Activated T-cell treated with anti-CD3 and anti-CD28 coated beads for 1 hour (primary cell): Measurements from ENCODE around the gene KRTAP1-5.
"Not testable (repeated sequence)": the region's sequence is repeated elsewhere in the genome, so short reads cannot be mapped to it uniquely, and the experiment has no call there.

Experiments
- DNase-seq: peaks from one replicate; pipeline ENCODE4 v3.0.0-alpha.2; 2020; ENCODE audit warnings: low read depth

The KRTAP1-5 gene

GRCh38 chr17:41026715-41027471, at the start of gene KRTAP1-5:
KRTAP1-5 (minus strand) TSS chr17:41027208; CDS start chr17:41027155, 53 bp downstream.
- no peak for DNase-seq

- DNase-seq: no peak
Observed at GRCh38 chr17:41076788-41077187, 49.8 kb upstream of the KRTAP1-5 start.

GRCh38 chr17:41073676-41074075, 46.7 kb upstream of the KRTAP1-5 start:
- DNase-seq: no peak

GRCh38 chr17:41071606-41072360, 44.8 kb upstream of the KRTAP1-5 start:
- no peak for DNase-seq

GRCh38 chr17:41069031-41069430, 42.0 kb upstream of the KRTAP1-5 start:
- no peak for DNase-seq

GRCh38 chr17:41067281-41067680, 40.3 kb upstream of the KRTAP1-5 start:
- no peak for DNase-seq

GRCh38 chr17:41065829-41066624, 39.0 kb upstream of the KRTAP1-5 start, which contains the start of gene KRTAP2-4:
KRTAP2-4 (minus strand) TSS chr17:41065879; CDS start chr17:41065845, 34 bp downstream.
- no peak for DNase-seq

- DNase-seq: not testable (repeated sequence)
Observed at GRCh38 chr17:41065016-41065689, 38.1 kb upstream of the KRTAP1-5 start.

- no peak for DNase-seq
Observed at GRCh38 chr17:41064301-41064700, 37.3 kb upstream of the KRTAP1-5 start.

GRCh38 chr17:41063449-41063848, 36.4 kb upstream of the KRTAP1-5 start:
- DNase-seq: no peak

GRCh38 chr17:41061964-41062363, 35.0 kb upstream of the KRTAP1-5 start:
- DNase-seq: no peak

- no peak for DNase-seq
Observed at GRCh38 chr17:41060052-41060604, 33.1 kb upstream of the KRTAP1-5 start, which contains the start of gene KRTAP2-3. KRTAP2-3 (minus strand) TSS chr17:41060114; CDS start chr17:41060050, 64 bp downstream.

- not testable (repeated sequence) for DNase-seq
Observed at GRCh38 chr17:41059276-41060051, 32.5 kb upstream of the KRTAP1-5 start.

- DNase-seq: no peak
Observed at GRCh38 chr17:41058741-41059140, 31.7 kb upstream of the KRTAP1-5 start.

GRCh38 chr17:41057547-41057946, 30.5 kb upstream of the KRTAP1-5 start:
- no peak for DNase-seq

- not testable (repeated sequence) for DNase-seq
Observed at GRCh38 chr17:41055130-41055529, 28.1 kb upstream of the KRTAP1-5 start, which contains the start of gene KRTAP2-2. KRTAP2-2 (minus strand) TSS chr17:41055230; CDS start chr17:41055211, 19 bp downstream.

- DNase-seq: not testable (repeated sequence)
Observed at GRCh38 chr17:41054556-41054955, 27.5 kb upstream of the KRTAP1-5 start.

- DNase-seq: no peak
Observed at GRCh38 chr17:41054025-41054424, 27.0 kb upstream of the KRTAP1-5 start.

- DNase-seq: no peak
Observed at GRCh38 chr17:41052566-41052965, 25.6 kb upstream of the KRTAP1-5 start.

- no peak for DNase-seq
Observed at GRCh38 chr17:41049110-41049509, 22.1 kb upstream of the KRTAP1-5 start.
